Measurements from ENCODE around the gene C1QTNF7.

GRCh38 chr4:15459706-15460105 lies 31.9 kb downstream of the C1QTNF7 start:
- TF ChIP-seq, protein P1, sequence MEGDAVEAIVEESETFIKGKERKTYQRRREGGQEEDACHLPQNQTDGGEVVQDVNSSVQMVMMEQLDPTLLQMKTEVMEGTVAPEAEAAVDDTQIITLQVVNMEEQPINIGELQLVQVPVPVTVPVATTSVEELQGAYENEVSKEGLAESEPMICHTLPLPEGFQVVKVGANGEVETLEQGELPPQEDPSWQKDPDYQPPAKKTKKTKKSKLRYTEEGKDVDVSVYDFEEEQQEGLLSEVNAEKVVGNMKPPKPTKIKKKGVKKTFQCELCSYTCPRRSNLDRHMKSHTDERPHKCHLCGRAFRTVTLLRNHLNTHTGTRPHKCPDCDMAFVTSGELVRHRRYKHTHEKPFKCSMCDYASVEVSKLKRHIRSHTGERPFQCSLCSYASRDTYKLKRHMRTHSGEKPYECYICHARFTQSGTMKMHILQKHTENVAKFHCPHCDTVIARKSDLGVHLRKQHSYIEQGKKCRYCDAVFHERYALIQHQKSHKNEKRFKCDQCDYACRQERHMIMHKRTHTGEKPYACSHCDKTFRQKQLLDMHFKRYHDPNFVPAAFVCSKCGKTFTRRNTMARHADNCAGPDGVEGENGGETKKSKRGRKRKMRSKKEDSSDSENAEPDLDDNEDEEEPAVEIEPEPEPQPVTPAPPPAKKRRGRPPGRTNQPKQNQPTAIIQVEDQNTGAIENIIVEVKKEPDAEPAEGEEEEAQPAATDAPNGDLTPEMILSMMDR (conservative IDR thresholded peaks at IDR 0.05; ENCODE audit: low read depth, low read length): no peak
- TF ChIP-seq EZH2 (IDR thresholded peaks at IDR 0.05; ENCODE audit: borderline replicate concordance, low read depth, low read length, poor library complexity, severe bottlenecking): no peak

Measured in A673 (cell line).